ENCODE data around the gene CFAP61.
A peak's percentile ranks its signal among the peaks of the same experiment; 100 is the strongest.
"Not testable (repeated sequence)": the region's sequence is repeated elsewhere in the genome, so short reads cannot be mapped to it uniquely, and the experiment has no call there.

Gene CFAP61

GRCh38 chr20:20096421-20096820 lies 44.1 kb downstream of the CFAP61 start:
- no peak for DNase-seq

- no peak for DNase-seq
These were observed 48.5 kb downstream of the CFAP61 start for GRCh38 chr20:20100881-20101280.

GRCh38 chr20:20102163-20102562 lies 49.8 kb downstream of the CFAP61 start:
- DNase-seq = no peak

GRCh38 chr20:20102716-20103258 lies 50.5 kb downstream of the CFAP61 start:
- DNase-seq = no peak

- no peak for DNase-seq
These were observed 51.2 kb downstream of the CFAP61 start for GRCh38 chr20:20103486-20103885.

GRCh38 chr20:20123187-20123586 lies 70.9 kb downstream of the CFAP61 start:
- DNase-seq = not testable (repeated sequence)

- DNase-seq = peak; percentile 58
These were observed 78.1 kb downstream of the CFAP61 start for GRCh38 chr20:20130399-20130798.

- no peak for DNase-seq
These were observed 82.7 kb downstream of the CFAP61 start for GRCh38 chr20:20134941-20135575.

GRCh38 chr20:20136313-20136712 lies 84.0 kb downstream of the CFAP61 start:
- DNase-seq = no peak

GRCh38 chr20:20137851-20138250 lies 85.5 kb downstream of the CFAP61 start:
- no peak for DNase-seq

- DNase-seq = no peak
These were observed 86.2 kb downstream of the CFAP61 start for GRCh38 chr20:20138301-20139064.

- no peak for DNase-seq
These were observed 87.1 kb downstream of the CFAP61 start for GRCh38 chr20:20139403-20139802.

GRCh38 chr20:20143165-20143564 lies 90.8 kb downstream of the CFAP61 start:
- no peak for DNase-seq

GRCh38 chr20:20143646-20144045 lies 91.3 kb downstream of the CFAP61 start:
- no peak for DNase-seq

GRCh38 chr20:20148779-20149178 lies 96.4 kb downstream of the CFAP61 start:
- DNase-seq = no peak

GRCh38 chr20:20150241-20150640 lies 97.9 kb downstream of the CFAP61 start:
- DNase-seq = no peak

- DNase-seq = no peak
These were observed 108.2 kb downstream of the CFAP61 start for GRCh38 chr20:20160520-20160919.

- no peak for DNase-seq
These were observed 109.3 kb downstream of the CFAP61 start for GRCh38 chr20:20161611-20162010.

GRCh38 chr20:20167698-20168097 lies 115.4 kb downstream of the CFAP61 start:
- DNase-seq = no peak

GRCh38 chr20:20173254-20173653 lies 120.9 kb downstream of the CFAP61 start:
- DNase-seq = no peak

GRCh38 chr20:20174089-20174835 lies 121.9 kb downstream of the CFAP61 start:
- DNase-seq = no peak

GRCh38 chr20:20181322-20181721 lies 129.0 kb downstream of the CFAP61 start:
- DNase-seq = no peak

- DNase-seq = no peak
These were observed 131.8 kb downstream of the CFAP61 start for GRCh38 chr20:20184149-20184548.

GRCh38 chr20:20184706-20185105 lies 132.4 kb downstream of the CFAP61 start:
- DNase-seq = no peak

All from NCI-H1694 treated with DMSO at 0.1 percent for 48 hours (cell line).